Duodenal mucosa (tissue), 2 donors: ENCODE data around the gene RAPGEF2.

Experiments
- H3K27ac ChIP-seq: one replicate; pipeline ENCODE4 v1.7.0; 2013; ENCODE audit warnings: low read depth, low read length
- H3K27me3 ChIP-seq, 2 donors: one replicate each; pipeline ENCODE4 v1.7.0; 2013; ENCODE audit warnings: low read length in 2 of 2, control low read depth in 1 of 2; ENCODE audit not compliant: insufficient read depth in 2 of 2, control insufficient read depth in 1 of 2
- H3K36me3 ChIP-seq, 2 donors: one replicate each; pipeline ENCODE4 v1.7.0; 2013; ENCODE audit warnings: low read length in 2 of 2, control low read depth in 1 of 2; ENCODE audit not compliant: insufficient read depth in 2 of 2, control insufficient read depth in 1 of 2
- H3K4me1 ChIP-seq, 2 donors: one replicate each; pipeline ENCODE4 v1.7.0; 2013; ENCODE audit warnings: low read length in 2 of 2, control low read depth in 1 of 2; ENCODE audit not compliant: insufficient read depth in 2 of 2, control insufficient read depth in 1 of 2
- H3K4me3 ChIP-seq, 2 donors: one replicate each; pipeline ENCODE4 v1.7.0; 2013; ENCODE audit warnings: low read length in 2 of 2, low read depth in 1 of 2
- H3K9ac ChIP-seq, 2 donors: one replicate each; pipeline ENCODE4 v1.7.0; 2013; ENCODE audit warnings: low read length in 2 of 2, low read depth in 1 of 2
- H3K9me3 ChIP-seq, 2 donors: one replicate each; pipeline ENCODE4 v1.7.0; 2013; ENCODE audit warnings: low read length in 2 of 2, control low read depth in 1 of 2; ENCODE audit not compliant: control insufficient read depth in 1 of 2

RAPGEF2 gene

DNA sequence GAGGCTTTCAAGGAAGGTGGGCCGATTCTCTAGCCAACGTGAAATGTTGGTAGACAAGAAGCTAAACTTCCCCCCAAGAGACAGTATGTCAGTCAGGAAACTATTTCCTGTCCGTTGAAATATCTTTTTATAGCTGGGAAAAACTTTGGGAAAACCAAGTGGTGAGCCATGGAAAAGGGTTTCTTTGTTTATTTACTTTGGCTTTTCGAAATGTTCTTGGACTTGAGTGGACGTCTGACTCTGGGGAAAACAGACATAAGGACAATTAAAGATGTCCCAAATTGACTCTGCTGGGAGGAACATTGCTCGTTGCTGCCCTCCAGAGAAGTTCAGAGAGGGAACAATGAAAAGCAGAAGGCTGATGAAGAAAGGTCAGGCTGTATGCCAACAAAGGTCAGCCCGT is 295.4 kb downstream of the RAPGEF2 start:
- Histone ChIP-seq H3K4me3 (no peak overlapping the region), H3K9me3 (no peaks in the 10 kb centered on the region), H3K36me3 (no peaks in the 10 kb centered on the region), H3K9ac (no peak overlapping the region), H3K27me3 (no peaks in the 10 kb centered on the region), H3K4me1 (peaks cover 0 to 5% of the 10 kb centered on the region in 2 donors), H3K27ac (peak overlapping the region; percentile 7)

DNA sequence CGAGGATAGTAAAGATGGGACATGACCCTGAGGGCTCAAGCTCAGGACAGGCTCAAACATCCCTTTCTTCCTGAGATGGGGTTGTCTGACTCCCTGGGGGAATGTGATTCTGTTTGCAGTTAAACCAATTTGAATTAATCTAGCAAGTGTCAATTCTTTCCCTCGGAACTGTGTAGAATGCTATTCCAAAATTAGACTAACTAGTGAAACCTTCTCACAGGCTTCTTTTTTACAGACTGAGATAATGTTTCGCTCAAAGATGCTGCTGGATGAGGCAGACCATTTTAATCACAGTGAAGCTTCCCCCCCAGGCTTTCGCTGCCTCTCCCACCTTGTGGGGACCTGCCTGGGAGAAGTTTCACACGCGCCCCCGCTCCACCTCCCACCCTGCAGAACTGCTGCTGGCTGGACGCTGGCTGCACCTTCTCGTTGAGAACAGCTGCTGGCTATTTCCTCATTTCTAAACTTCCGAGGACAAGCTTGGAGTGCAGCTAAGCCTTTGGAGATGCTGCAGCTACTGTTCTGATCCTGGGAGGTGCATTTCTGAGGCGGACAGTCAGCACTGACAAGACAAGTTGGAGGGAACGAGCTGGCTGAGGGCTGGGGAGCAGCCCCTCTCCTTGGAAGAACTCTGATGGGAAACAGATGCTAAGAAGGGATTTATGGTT is 297.8 kb downstream of the RAPGEF2 start:
- no peak overlapping the region for H3K9ac ChIP-seq
- H3K4me3 ChIP-seq, result peak overlapping the region in 1 of 2 donors; percentile 32
- no peaks in the 10 kb centered on the region for H3K36me3 ChIP-seq
- H3K27me3 ChIP-seq, result no peaks in the 10 kb centered on the region
- peaks cover 0 to 5% of the 10 kb centered on the region in 2 donors for H3K4me1 ChIP-seq
- H3K27ac ChIP-seq, result no peak overlapping the region
- H3K9me3 ChIP-seq, result no peaks in the 10 kb centered on the region

DNA sequence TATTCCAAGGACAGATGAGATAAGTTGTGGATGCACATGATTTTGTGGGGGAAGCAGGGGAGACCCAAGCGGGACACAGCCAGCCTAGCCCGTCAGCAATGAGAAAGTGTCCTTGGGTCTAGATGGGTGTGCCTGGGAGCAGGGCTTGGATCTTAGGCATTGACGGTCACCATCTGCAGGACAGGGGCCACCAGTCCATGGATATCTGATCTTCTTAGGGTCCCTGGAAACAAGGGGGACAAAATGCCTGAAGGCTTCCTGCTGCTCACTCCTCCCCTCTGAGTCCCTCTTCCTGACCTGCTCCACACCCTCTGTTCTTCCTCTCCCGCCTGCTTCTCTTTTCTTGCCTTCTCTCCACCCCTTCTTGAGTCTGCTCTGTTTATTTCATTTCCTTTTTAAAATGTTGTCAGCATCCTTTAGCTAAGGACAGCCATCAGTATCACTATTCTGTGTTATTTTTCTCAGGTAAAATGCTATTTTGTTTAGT is 298.4 kb downstream of the RAPGEF2 start:
- Histone ChIP-seq H3K4me1 (peaks cover 0 to 5% of the 10 kb centered on the region in 2 donors), H3K27ac (no peak overlapping the region), H3K4me3 (peak overlapping the region in 1 of 2 donors; percentile 32), H3K36me3 (no peaks in the 10 kb centered on the region), H3K9me3 (no peaks in the 10 kb centered on the region), H3K27me3 (no peaks in the 10 kb centered on the region), H3K9ac (no peak overlapping the region)

DNA sequence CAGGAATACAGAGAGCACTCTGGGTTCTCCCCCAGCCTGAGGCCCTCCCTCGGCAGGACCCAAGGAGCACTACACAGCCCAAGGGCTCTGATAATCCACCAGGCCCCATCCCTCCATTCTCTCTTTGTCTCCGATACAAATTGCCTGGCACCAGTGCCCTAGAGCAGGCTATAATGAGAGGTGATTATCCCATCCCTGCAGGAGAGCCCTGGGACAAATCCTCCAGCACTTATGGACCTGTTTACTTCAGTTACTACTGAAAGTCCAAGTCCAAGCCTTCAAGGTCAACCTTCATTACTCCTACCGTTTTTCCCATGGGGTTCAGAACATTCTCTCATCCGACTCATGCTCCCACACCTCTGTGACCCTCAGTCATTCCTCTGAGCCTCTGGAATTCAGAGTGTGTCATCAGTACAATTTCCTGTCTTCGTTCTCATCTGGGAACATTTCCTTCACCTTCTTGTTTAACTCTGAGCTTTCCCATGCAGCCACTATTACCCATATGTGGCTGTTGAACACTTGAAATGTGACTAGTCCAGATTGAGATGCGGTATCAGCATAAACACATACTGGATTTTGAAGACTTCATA is 299.0 kb downstream of the RAPGEF2 start:
- peaks cover 0 to 5% of the 10 kb centered on the region in 2 donors for H3K4me1 ChIP-seq
- no peak overlapping the region for H3K27ac ChIP-seq
- H3K9ac ChIP-seq, result no peak overlapping the region

More for the DNA sequence above, 299.0 kb downstream of the RAPGEF2 start:
- Histone ChIP-seq H3K9me3 (no peaks in the 10 kb centered on the region), H3K36me3 (no peaks in the 10 kb centered on the region), H3K27me3 (no peaks in the 10 kb centered on the region), H3K4me3 (no peak overlapping the region)
